OCI-LY1 (cell line): ENCODE data around the gene EEF2K.

Source experiments
- H2AFZ ChIP-seq: fragments of 200-600 bp; sonication (generic), shearing (Covaris generic); 2 replicates; pipeline ENCODE4 v1.6.0; 2014; ENCODE audit warnings: antibody characterized with exemption, mild to moderate bottlenecking, low read length
- H3F3A ChIP-seq: fragments of 200-600 bp; sonication (generic), shearing (Covaris generic); 2 replicates; pipeline ENCODE4 v1.6.0; 2014; ENCODE audit warnings: mild to moderate bottlenecking, antibody characterized with exemption, low read length, moderate library complexity; ENCODE audit not compliant: insufficient read depth
- H3K27ac ChIP-seq: fragments of 200-600 bp; sonication (generic); 2 replicates; pipeline ENCODE4 v1.5.1; 2014; ENCODE audit warnings: low read length, mixed run types, mild to moderate bottlenecking, low read depth; ENCODE audit not compliant: poor library complexity, severe bottlenecking
- H3K27me3 ChIP-seq: fragments of 200-600 bp; sonication (generic); 2 replicates; pipeline ENCODE4 v1.6.0; 2014; ENCODE audit warnings: antibody characterized with exemption, mild to moderate bottlenecking, low read length, moderate library complexity; ENCODE audit not compliant: insufficient read depth
- H3K36me3 ChIP-seq: fragments of 200-600 bp; sonication (generic); 2 replicates; pipeline ENCODE4 v1.6.1; 2014; ENCODE audit warnings: mild to moderate bottlenecking, antibody characterized with exemption, low read length, moderate library complexity, mixed read lengths; ENCODE audit not compliant: insufficient read depth
- H3K4me1 ChIP-seq: fragments of 200-600 bp; sonication (generic); 2 replicates; pipeline ENCODE4 v1.5.1; 2014; ENCODE audit warnings: mild to moderate bottlenecking, low read length, moderate library complexity; ENCODE audit not compliant: insufficient read depth, severe bottlenecking
- H3K4me2 ChIP-seq: fragments of 200-600 bp; sonication (generic), shearing (Covaris generic); 2 replicates; pipeline ENCODE4 v1.6.1; 2014; ENCODE audit warnings: low read length
- H3K4me3 ChIP-seq: fragments of 200-600 bp; sonication (generic); 2 replicates; pipeline ENCODE4 v1.5.1; 2014; ENCODE audit warnings: low read length, low read depth, mild to moderate bottlenecking, mixed read lengths; ENCODE audit not compliant: poor library complexity, severe bottlenecking
- H3K79me2 ChIP-seq: fragments of 200-600 bp; shearing (Covaris generic); 2 replicates; pipeline ENCODE4 v1.6.1; 2016; ENCODE audit warnings: mixed run types, low read length, mixed read lengths; ENCODE audit not compliant: insufficient read depth
- H3K9ac ChIP-seq: fragments of 200-600 bp; sonication (generic), shearing (Covaris generic); 2 replicates; pipeline ENCODE4 v1.6.1; 2014; ENCODE audit warnings: mild to moderate bottlenecking, low read length, mixed read lengths
- H3K9me2 ChIP-seq: fragments of 200-600 bp; sonication (generic), shearing (Covaris generic); 2 replicates; pipeline ENCODE4 v1.6.1; 2014; ENCODE audit warnings: low read depth, mild to moderate bottlenecking, low read length, mixed read lengths
- H3K9me3 ChIP-seq: fragments of 200-600 bp; shearing (Covaris generic); 2 replicates; pipeline ENCODE4 v1.6.1; 2014; ENCODE audit warnings: low read length, mixed read lengths
- H4K20me1 ChIP-seq: fragments of 200-600 bp; sonication (generic), shearing (Covaris generic); 2 replicates; pipeline ENCODE4 v1.6.0; 2016; ENCODE audit warnings: mild to moderate bottlenecking, low read length; ENCODE audit not compliant: insufficient read depth
- CTCF ChIP-seq: fragments of 200-600 bp; sonication (generic), shearing (Covaris generic); IDR thresholded peaks from 2 replicates; pipeline ENCODE4 v1.5.1; 2017; ENCODE audit warnings: mild to moderate bottlenecking, antibody characterized with exemption, low read length, moderate library complexity, mixed read lengths
- EZH2 ChIP-seq: fragments of 200-600 bp; sonication (generic), shearing (Covaris generic); IDR thresholded peaks from 2 replicates; pipeline ENCODE4 v1.8.0; 2017; ENCODE audit warnings: borderline replicate concordance, mixed run types, mild to moderate bottlenecking, antibody characterized with exemption, low read length, moderate library complexity, mixed read lengths

EEF2K gene

GRCh38 chr16:22297114-22297870, 91.2 kb downstream of the EEF2K start, which contains the start of gene POLR3E:
POLR3E (plus strand) TSS chr16:22297409; CDS start chr16:22302969, 5,560 bp downstream.
- TF ChIP-seq EZH2 (no peak), CTCF (peak; percentile 83)
- Histone ChIP-seq H3K9me2 (no peaks in the 10 kb centered on the region), H3K9me3 (no peaks in the 10 kb centered on the region), H3K4me1 (peaks cover 26% of the 10 kb centered on the region), H3K4me2 (peak within 1 kb of the TSS; percentile 91), H3K36me3 (peaks cover 7% of the 10 kb centered on the region), H3K27ac (peak within 1 kb of the TSS; percentile 74), H3F3A (no peaks in the 10 kb centered on the region), H3K9ac (peak within 1 kb of the TSS; percentile 92), H3K4me3 (peak within 1 kb of the TSS; percentile 89), H4K20me1 (no peaks in the 10 kb centered on the region), H3K79me2 (peaks cover 29% of the 10 kb centered on the region), H3K27me3 (no peaks in the 10 kb centered on the region), H2AFZ (peak within 1 kb of the TSS; percentile 91)

GRCh38 chr16:22297871-22298733, 92.0 kb downstream of the EEF2K start:
- H3K36me3 ChIP-seq = peaks cover 14% of the 10 kb centered on the region
- H3K79me2 ChIP-seq = peaks cover 31% of the 10 kb centered on the region
- H3K27me3 ChIP-seq = no peaks in the 10 kb centered on the region
- peak overlapping the region; percentile 89 for H3K4me3 ChIP-seq
- H3K9me2 ChIP-seq = no peaks in the 10 kb centered on the region
- peaks cover 26% of the 10 kb centered on the region for H3K4me1 ChIP-seq
- peak overlapping the region; percentile 68 for H3K4me2 ChIP-seq
- H2AFZ ChIP-seq = no peak overlapping the region
- TF ChIP-seq EZH2 (no peak), CTCF (no peak)
- H3F3A ChIP-seq = no peaks in the 10 kb centered on the region
- H3K9ac ChIP-seq = peak overlapping the region; percentile 92
- H3K9me3 ChIP-seq = no peaks in the 10 kb centered on the region
- peak overlapping the region; percentile 74 for H3K27ac ChIP-seq
- no peaks in the 10 kb centered on the region for H4K20me1 ChIP-seq

GRCh38 chr16:22299036-22299435, 93.0 kb downstream of the EEF2K start:
- no peaks in the 10 kb centered on the region for H3K27me3 ChIP-seq
- peaks cover 26% of the 10 kb centered on the region for H3K4me1 ChIP-seq
- peak overlapping the region; percentile 74 for H3K27ac ChIP-seq
- H3K36me3 ChIP-seq = peaks cover 18% of the 10 kb centered on the region
- no peaks in the 10 kb centered on the region for H3K9me3 ChIP-seq
- peak overlapping the region; percentile 68 for H3K4me2 ChIP-seq
- no peaks in the 10 kb centered on the region for H3K9me2 ChIP-seq
- H3K9ac ChIP-seq = no peak overlapping the region
- H3K79me2 ChIP-seq = peaks cover 31% of the 10 kb centered on the region
- TF ChIP-seq CTCF (no peak), EZH2 (no peak)
- H4K20me1 ChIP-seq = no peaks in the 10 kb centered on the region
- H3K4me3 ChIP-seq = peak overlapping the region; percentile 89
- H3F3A ChIP-seq = no peaks in the 10 kb centered on the region
- no peak overlapping the region for H2AFZ ChIP-seq
